Stimulated activated CD4-positive, alpha-beta T cell treated with anti-CD3 and anti-CD28 coated beads, Interleukin-4, amount 100 ng/mL, for 48 hours (primary cell): ENCODE measurements around the gene SLC50A1.

Source experiments
- DNase-seq, 2 donors: peaks; one replicate each; pipeline ENCODE4 v3.0.0-alpha.2; 2020; ENCODE audit warnings: low read depth in 2 of 2

The SLC50A1 gene

DNA sequence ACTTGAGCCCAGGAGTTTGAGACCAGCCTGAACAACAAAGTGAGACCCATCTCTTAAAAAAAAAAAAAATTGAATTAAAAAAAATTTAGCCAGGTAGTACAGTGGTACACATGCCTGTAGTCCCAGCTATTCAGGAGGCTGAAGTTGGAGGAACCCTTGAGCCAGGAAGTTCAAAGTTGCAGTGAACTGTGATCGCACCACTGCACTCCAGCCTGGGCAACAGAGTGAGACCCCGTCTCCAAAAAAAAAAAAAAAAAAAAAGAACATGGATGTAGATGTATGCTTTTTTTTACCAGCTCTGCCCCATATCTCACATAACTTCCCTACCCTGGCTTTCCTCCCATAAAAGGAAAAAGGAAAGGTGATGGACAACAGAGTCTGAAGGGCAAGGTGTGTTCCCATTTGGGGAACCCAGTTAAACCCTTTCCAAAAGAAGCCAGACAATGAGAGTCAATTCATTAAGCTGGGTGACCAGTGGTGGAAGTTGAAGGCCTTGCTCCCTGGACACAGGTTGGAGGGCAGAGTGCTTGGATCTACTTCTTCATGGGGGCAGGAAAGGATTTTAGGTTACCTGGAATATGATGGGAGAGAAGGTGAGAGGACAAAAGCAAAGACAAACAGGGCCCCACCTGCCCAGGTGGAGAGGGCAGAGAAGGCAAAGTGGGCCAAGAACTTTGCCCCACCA is 34.6 kb downstream of the SLC50A1 start:
- no peak for DNase-seq

DNA sequence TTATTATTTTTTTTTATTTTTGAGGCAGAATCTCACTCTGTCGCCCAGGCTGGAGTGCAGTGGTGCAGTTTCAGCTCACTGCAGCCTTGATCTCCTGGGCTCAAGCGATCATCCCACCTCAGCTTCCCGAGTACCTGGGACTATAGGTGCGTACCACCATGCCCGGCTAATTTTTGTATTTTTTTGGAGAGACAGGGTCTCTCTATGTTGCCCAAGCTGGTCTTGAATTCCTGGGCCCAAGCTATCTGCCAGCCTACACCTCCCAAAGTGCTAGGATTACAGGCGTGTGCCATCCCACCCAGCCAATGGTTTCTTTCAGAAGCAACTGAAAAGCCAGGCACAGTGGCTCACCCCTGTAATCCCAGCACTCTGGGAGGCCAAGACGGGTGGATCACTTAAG is 35.2 kb downstream of the SLC50A1 start:
- no peak for DNase-seq

DNA sequence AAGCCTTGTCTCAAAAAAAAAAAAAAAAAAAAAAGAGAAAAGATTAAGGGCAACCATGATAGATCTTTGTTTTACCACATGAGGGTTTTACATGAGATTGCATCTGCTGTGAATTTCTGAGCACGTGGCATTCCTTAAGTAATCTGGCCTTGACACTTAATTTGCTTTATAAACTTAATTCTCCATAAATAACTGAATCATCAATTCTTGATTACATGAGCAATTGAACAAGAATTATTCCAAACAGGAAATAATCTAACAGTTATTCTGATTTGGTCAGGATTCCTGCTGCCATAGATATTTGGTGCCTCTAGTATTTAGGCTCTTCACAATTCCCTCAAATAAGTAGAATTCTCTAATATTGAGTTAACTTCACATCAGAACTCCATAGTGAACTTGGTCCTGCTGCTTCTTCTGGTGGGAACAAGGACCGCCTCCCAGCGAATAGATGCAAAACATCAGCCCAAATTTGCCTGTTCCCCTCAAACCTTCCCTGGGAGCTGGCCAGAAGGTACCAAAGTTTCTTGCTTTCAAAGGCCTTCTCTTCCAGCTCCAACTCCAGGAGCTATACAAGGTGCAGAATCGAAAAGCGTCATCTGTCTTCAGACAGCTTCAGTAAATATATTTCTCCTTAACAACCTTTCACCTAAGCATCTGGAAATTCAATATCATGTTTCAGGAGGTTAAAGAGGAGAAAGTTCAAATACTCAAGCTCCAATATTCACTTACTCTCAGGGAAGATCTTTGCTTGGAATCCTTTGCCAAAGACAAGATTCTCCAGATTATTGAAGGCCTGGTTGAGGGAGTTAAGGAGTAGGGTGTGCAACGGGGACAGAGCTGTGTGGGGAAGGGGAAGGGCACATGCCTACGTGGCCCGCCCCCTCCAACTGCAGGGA is 36.4 kb downstream of the SLC50A1 start:
- DNase-seq: no peak

DNA sequence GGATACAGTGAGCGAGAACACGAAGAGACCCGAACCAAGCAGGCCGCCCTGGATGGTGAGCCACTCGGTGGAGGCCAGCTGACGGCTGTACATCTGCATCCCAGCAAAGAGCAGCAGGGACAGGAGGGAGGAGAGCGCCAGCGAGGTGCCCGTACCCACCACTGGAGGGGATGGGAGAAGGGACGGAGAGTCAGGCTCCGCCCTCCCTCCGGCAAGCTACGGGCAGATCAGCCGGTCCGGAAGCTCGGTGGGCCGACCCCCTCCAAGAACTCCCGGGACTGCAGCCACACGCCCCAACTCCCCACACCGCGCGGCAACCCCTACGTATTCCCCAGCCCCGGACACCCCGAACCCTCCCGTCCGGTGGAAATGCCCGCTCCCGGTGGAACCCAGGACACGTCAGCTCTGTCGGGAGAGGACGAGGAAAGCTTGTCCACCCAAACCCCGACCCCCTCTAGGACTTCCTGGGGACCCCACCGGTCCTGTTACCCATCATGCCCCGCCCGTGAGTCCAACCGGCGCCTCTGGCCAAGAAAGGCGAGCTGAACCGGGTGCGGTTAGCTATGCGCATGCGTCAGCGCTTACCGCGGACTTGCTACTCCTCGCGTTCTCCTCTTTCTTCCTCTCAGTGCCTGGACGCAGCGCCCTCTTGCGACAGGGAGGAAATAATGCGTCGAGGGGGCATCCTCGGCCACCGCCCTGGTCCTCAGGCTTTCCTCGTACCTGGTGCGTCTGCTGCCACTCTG is 37.3 kb downstream of the SLC50A1 start, which contains the start of gene KRTCAP2:
KRTCAP2 (minus strand) TSS at position 573 of the 746 bp plus-strand sequence; CDS start at position 493, 80 bp downstream.
- peak; percentile 92 for DNase-seq

DNA sequence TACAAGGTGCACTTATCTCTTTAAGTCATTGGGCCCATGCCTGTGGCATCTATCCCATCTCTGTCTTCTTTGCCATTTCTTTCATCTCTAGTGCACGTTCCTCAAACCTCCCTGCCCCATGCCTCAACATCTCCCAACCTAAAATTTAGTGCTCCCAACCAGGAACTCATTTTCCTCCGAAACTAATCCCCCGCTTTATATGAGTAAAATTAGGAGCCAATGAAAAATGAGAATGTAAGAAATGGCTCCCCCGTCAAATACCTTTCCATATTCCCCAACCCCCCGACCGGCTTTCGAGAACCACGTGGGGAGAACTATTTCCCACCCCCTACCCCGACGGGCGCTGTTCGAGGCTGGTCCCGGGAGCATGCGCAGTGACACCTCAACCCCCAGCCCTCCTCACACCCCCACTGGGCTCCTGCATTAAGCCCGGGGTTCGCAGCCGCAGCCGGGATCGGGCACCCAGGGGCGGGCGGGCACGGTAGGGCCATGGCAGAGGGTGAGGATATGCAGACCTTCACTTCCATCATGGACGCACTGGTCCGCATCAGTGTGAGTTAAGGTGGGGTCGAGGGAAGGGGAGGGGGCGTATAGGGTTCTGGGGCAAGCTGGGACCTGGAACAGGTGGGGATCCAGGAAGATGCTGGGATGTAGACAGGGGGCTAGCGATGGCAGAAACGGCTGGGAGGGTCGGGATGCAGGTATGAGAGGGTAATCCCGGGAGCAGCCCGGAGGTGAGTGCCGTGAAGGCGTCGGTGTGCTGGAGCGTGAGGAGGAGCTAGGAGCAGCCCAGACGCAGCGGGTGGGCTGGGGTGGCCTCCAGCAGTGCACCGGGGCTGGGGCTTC is 38.0 kb downstream of the SLC50A1 start, which contains the start of gene TRIM46:
TRIM46 (plus strand) TSS at position 372 of the 846 bp plus-strand sequence; CDS start at position 490, 118 bp downstream.
- peak; percentile 61 to 72 for DNase-seq

DNA sequence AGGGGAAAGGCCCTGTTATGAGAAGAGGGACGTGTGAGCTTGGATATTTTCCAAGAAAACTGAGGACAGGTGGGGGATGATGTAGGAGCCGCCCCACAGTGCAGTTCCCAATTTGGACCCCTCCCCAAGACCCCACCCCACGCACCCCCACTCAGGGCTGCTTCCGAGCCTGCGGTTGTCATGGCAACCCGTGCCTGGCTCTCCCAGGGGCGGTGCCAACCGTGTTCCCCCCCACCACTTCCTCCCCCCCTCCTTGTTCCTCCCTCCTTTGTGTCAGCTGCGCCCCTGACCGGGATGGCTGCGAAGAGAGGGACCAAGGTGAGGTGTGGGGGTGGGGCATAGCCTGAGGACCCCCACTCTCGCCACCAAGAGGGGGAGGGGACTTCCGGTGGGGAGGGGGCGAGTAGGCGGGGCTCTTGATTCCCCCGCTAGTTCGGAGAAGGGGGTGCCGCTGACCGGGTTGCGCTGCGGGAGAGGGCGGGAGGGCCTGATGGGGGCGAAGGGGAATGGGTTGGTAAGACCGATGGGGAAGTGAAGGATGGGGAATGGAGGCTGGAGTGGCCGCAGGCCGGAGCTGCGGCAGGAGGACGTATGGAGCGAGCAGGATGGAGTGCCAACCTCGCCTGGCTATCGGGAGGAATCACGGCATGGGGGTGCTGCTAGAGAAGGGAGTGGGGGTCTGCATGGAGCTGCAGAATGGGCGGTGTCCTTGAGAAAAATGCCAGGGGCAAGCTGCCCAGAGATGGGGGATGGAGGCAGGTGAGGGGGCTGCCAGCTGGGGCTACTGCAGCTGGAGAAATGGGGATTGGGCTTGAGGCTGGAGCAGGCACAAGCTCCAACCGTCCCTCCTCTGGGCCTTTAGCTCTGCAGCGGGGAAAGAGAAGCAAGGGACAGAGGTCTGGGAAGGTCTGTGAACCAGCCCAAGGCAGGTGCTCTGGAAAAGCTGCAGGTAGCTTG is 39.0 kb downstream of the SLC50A1 start:
- peak in 1 of 2 donors; percentile 49 for DNase-seq

DNA sequence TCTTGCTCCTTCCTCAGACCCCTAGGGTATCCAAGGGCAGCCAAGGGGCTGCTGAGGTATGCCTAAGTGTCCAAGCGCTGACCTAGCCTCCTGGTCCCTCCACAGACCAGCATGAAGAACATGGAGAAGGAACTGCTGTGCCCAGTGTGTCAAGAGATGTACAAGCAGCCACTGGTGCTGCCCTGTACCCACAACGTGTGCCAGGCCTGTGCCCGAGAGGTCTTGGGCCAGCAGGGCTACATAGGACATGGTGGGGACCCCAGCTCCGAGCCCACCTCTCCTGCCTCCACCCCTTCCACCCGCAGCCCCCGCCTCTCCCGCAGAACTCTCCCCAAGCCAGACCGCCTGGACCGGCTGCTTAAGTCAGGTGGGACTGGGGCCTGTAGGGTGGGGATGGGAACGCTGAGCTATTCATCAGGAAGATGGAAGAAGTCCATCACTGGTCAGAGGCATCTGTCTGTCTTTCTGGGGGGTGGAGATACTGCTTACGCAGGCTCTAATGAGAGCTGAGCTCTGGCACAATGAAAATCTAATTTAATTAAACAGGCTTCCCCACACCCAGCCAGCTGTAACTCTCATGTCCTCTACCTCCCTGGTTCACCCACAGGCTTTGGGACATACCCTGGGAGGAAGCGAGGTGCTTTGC is 39.8 kb downstream of the SLC50A1 start:
- no peak for DNase-seq

DNA sequence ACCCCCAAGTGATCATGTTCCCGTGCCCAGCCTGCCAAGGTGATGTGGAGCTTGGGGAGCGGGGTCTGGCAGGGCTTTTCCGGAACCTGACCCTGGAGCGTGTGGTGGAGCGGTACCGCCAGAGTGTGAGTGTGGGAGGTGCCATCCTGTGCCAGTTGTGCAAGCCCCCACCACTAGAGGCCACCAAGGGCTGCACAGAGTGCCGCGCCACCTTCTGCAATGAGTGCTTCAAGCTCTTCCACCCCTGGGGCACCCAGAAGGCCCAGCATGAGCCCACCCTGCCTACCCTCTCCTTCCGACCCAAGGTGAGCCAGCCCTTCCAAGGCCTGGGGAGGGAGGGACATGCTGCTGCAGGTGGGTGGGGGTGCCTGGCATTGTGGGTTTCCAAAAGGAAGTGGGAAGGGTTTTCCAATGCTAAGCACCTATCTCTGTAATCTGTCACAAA is 40.3 kb downstream of the SLC50A1 start:
- DNase-seq: peak in 1 of 2 donors; percentile 10

DNA sequence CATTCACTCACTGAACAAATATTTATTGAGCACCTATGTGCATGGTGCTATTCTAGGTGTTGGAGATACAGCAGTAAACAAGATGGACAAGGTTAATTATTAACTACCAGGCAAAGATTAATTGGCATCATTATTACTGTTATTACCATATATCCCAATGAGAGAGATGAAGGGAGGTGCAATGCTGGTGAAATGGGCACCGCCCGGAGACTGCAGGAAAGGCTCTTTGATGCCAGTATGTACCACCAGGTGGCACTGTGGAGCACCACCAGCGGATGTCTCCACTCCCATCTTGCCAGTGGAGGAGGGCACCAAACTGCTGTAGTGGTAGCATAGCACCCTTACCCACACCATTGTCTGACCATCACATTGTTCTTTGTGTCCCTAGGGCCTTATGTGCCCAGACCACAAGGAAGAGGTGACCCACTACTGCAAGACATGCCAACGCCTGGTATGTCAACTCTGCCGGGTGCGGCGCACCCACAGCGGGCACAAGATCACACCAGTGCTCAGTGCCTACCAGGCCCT is 41.0 kb downstream of the SLC50A1 start:
- peak; percentile 82 to 90 for DNase-seq

DNA sequence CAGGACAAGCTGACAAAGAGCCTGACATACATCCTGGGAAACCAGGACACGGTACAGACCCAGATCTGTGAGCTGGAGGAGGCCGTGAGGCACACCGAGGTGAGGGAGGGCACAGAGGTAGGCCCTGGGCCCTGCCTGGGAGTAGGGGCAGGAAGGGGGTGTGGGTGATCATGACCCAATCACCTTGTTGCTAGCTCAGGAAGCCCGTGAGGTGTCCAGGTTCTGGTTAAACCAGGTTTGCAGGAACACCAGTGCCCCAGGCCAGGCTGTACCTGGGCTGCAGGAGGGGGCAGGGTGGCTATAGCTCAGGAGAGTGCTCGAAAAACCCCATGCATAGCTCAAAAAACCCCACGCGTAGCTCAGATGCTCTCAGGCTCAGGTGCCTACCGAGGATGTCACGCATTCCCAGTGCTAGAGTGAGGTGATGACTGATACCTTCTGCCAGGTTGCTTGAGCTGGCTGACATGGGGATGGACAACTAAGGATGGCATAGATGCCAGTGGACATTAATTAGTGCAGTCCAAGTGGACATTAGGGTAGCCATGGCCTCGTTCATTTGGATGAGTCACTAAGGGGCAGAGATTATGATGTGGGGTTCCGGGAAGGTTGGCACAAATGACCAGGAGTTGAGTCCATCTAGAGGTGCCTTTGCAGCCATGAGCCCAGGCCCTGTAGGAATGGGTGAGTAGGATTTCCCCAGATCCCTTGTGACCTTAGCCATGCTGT is 41.7 kb downstream of the SLC50A1 start:
- no peak for DNase-seq

DNA sequence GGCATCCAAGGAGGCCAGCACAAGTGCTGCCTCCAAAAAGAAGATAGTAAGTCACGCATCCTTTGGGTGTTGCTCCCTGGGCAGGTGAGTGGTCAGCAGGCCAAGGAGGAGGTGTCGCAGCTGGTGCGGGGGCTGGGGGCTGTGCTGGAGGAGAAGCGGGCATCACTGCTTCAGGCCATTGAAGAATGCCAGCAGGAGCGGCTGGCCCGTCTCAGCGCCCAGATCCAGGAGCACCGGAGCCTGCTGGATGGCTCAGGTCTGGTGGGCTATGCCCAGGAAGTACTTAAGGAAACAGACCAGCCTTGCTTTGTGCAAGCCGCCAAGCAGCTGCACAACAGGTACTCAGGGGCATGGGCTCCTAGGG is 42.2 kb downstream of the SLC50A1 start:
- DNase-seq: no peak

DNA sequence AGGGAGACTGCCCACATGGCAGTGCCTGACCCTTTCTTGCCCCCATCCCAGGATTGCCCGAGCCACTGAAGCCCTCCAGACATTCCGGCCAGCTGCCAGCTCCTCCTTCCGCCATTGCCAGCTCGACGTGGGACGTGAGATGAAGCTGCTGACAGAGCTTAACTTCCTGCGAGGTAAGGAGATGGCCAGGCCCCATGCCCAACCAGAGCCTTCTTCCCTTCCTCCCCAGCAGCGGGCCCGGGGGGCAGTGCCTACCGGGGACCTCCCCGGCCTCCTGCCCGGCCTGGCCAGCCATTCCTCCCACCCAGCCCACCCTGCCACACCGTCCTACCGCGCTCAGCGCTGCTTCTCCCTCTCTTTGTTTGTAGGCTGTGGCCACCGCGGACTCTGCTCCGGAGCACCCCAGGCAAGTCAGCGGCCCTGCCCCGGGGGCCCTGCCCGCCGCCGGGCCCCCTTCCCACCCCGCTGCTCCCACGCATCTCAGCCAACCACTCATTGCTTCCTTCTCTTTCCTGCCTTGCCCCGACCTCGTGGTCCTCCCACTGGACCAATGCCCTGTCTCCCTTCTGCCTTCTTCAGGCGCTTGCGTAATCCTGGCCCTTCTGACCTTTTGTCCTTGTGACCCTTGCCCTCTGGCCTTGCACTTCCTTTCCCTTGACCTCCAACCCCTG is 42.9 kb downstream of the SLC50A1 start:
- no peak for DNase-seq

DNA sequence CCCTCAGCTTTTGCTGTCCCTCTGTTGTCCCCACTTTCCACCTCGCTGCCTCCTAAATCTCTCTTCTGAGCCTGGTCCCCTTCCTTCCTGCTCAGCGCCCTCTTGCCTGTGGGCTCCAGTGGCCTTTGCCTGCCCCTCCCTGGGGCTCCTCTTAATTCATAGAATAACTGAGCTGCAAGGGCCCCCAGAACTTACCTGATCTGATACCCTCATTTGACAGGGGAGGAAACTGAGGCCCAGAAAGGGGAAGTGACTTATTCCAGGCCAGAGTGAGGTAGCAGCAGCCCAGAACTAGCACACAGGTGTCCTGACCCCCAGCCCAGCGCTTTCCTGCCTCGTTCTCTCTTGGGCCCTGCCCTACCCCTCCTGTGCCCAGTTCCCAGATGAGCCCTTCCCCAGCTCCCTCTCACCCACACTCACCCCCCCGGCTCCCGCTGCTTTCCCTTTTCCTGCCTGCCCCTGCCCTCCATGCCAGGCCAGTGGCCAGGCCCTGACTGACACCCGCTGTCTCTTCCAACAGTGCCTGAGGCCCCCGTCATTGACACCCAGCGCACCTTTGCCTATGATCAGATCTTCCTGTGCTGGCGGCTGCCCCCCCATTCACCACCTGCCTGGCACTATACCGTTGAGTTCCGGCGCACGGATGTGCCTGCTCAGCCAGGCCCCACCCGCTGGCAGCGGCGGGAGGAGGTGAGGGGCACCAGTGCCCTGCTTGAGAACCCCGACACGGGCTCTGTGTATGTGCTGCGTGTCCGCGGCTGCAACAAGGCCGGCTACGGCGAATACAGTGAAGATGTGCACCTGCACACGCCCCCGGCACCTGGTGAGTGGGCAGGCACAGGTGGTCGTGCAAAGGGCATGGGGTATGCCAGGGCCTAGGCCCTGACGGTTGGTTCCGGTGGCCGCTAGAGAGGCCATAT is 43.7 kb downstream of the SLC50A1 start:
- no peak for DNase-seq

DNA sequence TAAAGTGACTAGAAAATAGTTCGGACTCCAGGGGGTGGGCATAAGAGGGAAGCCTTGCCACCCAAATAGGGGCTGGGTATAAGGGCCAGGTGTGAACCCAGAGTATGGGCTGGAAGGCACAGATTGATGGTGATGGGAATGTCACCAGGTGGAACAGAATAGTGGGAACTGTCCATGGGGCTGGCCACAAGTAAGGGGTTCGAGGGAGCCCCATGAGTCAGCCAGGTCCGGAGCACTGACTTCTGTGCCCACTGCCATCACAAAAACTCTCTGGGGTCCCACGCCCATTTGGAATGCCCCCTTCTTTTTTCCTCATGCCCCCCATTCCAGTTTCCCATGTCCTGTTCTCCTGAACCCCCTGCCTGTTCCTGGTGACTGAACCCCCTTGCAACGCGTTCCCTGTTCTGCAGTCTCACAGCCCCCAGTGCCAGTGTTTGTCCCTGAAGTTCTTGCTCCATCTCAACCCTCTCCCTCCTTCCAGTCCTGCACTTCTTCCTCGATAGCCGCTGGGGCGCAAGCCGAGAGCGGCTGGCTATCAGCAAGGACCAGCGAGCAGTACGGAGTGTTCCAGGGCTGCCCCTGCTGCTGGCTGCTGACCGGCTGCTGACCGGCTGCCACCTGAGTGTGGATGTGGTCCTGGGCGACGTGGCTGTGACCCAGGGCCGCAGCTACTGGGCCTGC is 45.9 kb downstream of the SLC50A1 start:
- DNase-seq: no peak

DNA sequence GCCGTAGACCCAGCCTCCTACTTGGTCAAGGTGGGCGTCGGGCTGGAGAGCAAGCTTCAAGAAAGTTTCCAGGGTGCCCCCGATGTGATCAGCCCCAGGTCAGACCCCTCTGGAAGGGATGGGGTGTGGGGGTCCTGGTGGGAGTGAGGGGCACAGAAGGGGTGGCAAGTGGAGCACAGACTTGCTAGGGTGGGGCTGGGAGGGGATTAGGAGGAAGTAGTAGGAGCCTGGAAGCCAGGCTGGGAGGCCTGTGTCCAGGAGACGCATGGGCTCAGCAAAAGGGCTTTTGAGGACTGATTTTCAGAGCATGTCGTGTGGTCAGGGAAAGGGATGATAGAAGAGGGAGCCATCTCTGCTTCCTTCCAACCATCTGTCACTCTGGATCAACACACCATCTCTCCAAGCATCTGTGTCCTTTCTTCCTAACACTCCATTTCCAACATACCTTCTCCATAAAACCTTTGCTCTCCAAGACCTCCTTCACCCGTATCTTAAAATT is 46.4 kb downstream of the SLC50A1 start:
- DNase-seq: no peak

DNA sequence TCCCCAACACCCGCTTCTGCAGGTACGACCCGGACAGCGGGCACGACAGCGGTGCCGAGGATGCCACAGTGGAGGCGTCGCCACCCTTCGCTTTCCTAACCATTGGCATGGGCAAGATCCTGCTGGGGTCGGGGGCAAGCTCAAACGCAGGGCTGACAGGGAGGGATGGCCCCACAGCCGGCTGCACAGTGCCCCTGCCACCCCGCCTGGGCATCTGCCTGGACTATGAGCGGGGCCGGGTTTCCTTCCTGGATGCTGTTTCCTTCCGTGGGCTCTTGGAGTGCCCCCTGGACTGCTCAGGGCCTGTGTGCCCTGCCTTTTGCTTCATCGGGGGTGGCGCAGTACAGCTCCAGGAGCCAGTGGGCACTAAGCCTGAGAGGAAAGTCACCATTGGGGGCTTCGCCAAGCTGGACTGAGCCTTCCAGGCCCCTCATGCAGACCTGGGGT is 48.1 kb downstream of the SLC50A1 start:
- DNase-seq: no peak
